ENCODE measurements around the gene GCN1.

Gene GCN1

GRCh38 chr12:120077260-120077659 is 117.3 kb downstream of the GCN1 start:
- no peak overlapping the region for H3K4me3 ChIP-seq (ENCODE audit: low read depth, low read length)
- no peaks in the 10 kb centered on the region for H3K36me3 ChIP-seq (ENCODE audit: control insufficient read depth in 2 of 2, insufficient read depth in 1 of 2, low read length in 2 of 2)
- ChIA-PET POLR2A (no interaction called here), CTCF (interaction anchor here (1.9 kb wide), 1 partner anchor 10 kb away, joined by 7 read pairs; no protein-coding TSS in a partner anchor)
- no peaks in the 10 kb centered on the region for H3K4me1 ChIP-seq (ENCODE audit: control insufficient read depth, insufficient read depth, low read length)
- no peak for TF ChIP-seq ZNF624 (tag by site-specific recombination; IDR thresholded peaks at IDR 0.05)
- TF ChIP-seq ZNF677 (tag by site-specific recombination; IDR thresholded peaks at IDR 0.05), result no peak
- no peak for TF ChIP-seq ZNF701 (tag by site-specific recombination; IDR thresholded peaks at IDR 0.05)
- no peak for TF ChIP-seq ZNF416 (tag by site-specific recombination; IDR thresholded peaks at IDR 0.05)
- no peak for TF ChIP-seq ZNF140 (tag by site-specific recombination; IDR thresholded peaks at IDR 0.05)
- no peak for TF ChIP-seq ZNF24 (tag by site-specific recombination; IDR thresholded peaks at IDR 0.05)
- no peak for TF ChIP-seq ZNF561 (tag by site-specific recombination; IDR thresholded peaks at IDR 0.05; ENCODE audit: borderline replicate concordance)
- TF ChIP-seq ZNF707 (tag by site-specific recombination; IDR thresholded peaks at IDR 0.05), result no peak
- TF ChIP-seq ZNF791 (tag by site-specific recombination; IDR thresholded peaks at IDR 0.05), result no peak
- no peak for TF ChIP-seq ZNF596 (tag by site-specific recombination; IDR thresholded peaks at IDR 0.05)
- no peak for TF ChIP-seq ZSCAN30 (tag by site-specific recombination; IDR thresholded peaks at IDR 0.05)
- TF ChIP-seq ZNF670 (tag by site-specific recombination; IDR thresholded peaks at IDR 0.05; ENCODE audit: low read depth), result no peak
- TF ChIP-seq OSR2 (tag by site-specific recombination; IDR thresholded peaks at IDR 0.05), result no peak
- no peak for TF ChIP-seq ZNF830 (tag by site-specific recombination; IDR thresholded peaks at IDR 0.05; ENCODE audit: low read depth)
- no peak for TF ChIP-seq ZNF394 (tag by site-specific recombination; IDR thresholded peaks at IDR 0.05; ENCODE audit: borderline replicate concordance)
- TF ChIP-seq ZNF184 (tag by site-specific recombination; IDR thresholded peaks at IDR 0.05), result no peak
- TF ChIP-seq ZNF157 (tag by site-specific recombination; IDR thresholded peaks at IDR 0.05), result no peak
- no peak for TF ChIP-seq ZNF37A (tag by site-specific recombination; IDR thresholded peaks at IDR 0.05)
- TF ChIP-seq ZNF23 (tag by site-specific recombination; IDR thresholded peaks at IDR 0.05; ENCODE audit: borderline replicate concordance), result no peak
- no peaks in the 10 kb centered on the region for H3K9me3 ChIP-seq (ENCODE audit: control insufficient read depth, insufficient read depth, low read depth, low read length)
- no peak overlapping the region for H3K27ac ChIP-seq (ENCODE audit: extremely low read depth, low read depth, low read length)
